ENCODE measurements around the gene HCFC2.

The HCFC2 gene

GRCh38 chr12:104060791-104061190, 3.5 kb upstream of the HCFC2 start:
- DNase-seq (ENCODE audit: insufficient read length, low spot score) (no peak), FAIRE-seq (no peak)
- no peak for TF ChIP-seq CTCF (IDR thresholded peaks at IDR 0.05; ENCODE audit: insufficient read depth, missing control alignments)

- TF ChIP-seq CTCF (IDR thresholded peaks at IDR 0.05; ENCODE audit: insufficient read depth, missing control alignments) = no peak
- DNase-seq (ENCODE audit: insufficient read length, low spot score) (no peak), FAIRE-seq (no peak)
Measured at GRCh38 chr12:104063712-104064030, 660 bp upstream of the HCFC2 start.

- DNase-seq (ENCODE audit: insufficient read length, low spot score) (no peak), FAIRE-seq (no peak)
- no peak for TF ChIP-seq CTCF (IDR thresholded peaks at IDR 0.05; ENCODE audit: insufficient read depth, missing control alignments)
Measured at GRCh38 chr12:104064842-104065427, 604 bp downstream of the HCFC2 start.

GRCh38 chr12:104072099-104072498, 7.8 kb downstream of the HCFC2 start:
- no peak for TF ChIP-seq CTCF (IDR thresholded peaks at IDR 0.05; ENCODE audit: insufficient read depth, missing control alignments)
- DNase-seq (ENCODE audit: insufficient read length, low spot score) (no peak), FAIRE-seq (no peak)

GRCh38 chr12:104073699-104074098, 9.4 kb downstream of the HCFC2 start:
- FAIRE-seq = no peak
- no peak for TF ChIP-seq CTCF (IDR thresholded peaks at IDR 0.05; ENCODE audit: insufficient read depth, missing control alignments)
- DNase-seq (ENCODE audit: insufficient read length, low spot score) = no peak

- FAIRE-seq (no peak), DNase-seq (ENCODE audit: insufficient read length, low spot score) (no peak)
- no peak for TF ChIP-seq CTCF (IDR thresholded peaks at IDR 0.05; ENCODE audit: insufficient read depth, missing control alignments)
Measured at GRCh38 chr12:104079024-104079423, 14.7 kb downstream of the HCFC2 start.

- no peak for FAIRE-seq
- TF ChIP-seq CTCF (IDR thresholded peaks at IDR 0.05; ENCODE audit: insufficient read depth, missing control alignments) = no peak
- no peak for DNase-seq (ENCODE audit: insufficient read length, low spot score)
Measured at GRCh38 chr12:104080764-104081163, 16.4 kb downstream of the HCFC2 start.

Data from D721Med (cell line).